Progenitor cell of endocrine pancreas (in vitro differentiated cells): Measurements from ENCODE around the gene DDX27. TPM values are rescaled to one million over a fixed set of nuclear protein-coding genes. Genes with fewer than 3 reads are reported as not detected.

Experiments
- DNase-seq: peaks from one replicate; pipeline ENCODE4 v3.0.0; 2021; ENCODE audit warnings: low spot score; ENCODE audit not compliant: unreplicated experiment
- H3K27ac Mint-ChIP-seq: 2 replicates; pipeline ENCODE4 v1.8.0; 2021; ENCODE audit warnings: mild to moderate bottlenecking, moderate library complexity, mixed read lengths
- H3K27me3 Mint-ChIP-seq: 2 replicates; pipeline ENCODE4 v1.8.0; 2021; ENCODE audit warnings: mixed read lengths
- H3K36me3 Mint-ChIP-seq: 2 replicates; pipeline ENCODE4 v1.8.0; 2022; ENCODE audit warnings: mixed read lengths; ENCODE audit not compliant: insufficient read depth
- H3K4me1 Mint-ChIP-seq: 2 replicates; pipeline ENCODE4 v1.8.0; 2021; ENCODE audit warnings: low read depth, mixed read lengths
- H3K4me3 Mint-ChIP-seq: 2 replicates; pipeline ENCODE4 v1.8.0; 2021; ENCODE audit warnings: low read depth, mild to moderate bottlenecking, moderate library complexity, mixed read lengths
- H3K9me3 Mint-ChIP-seq: 2 replicates; pipeline ENCODE4 v1.8.0; 2021; ENCODE audit warnings: low read depth, mixed read lengths
- total RNA-seq: library from RNA; stranded (reverse); gene quantifications from 2 replicates; pipeline ENCODE4 v1.2.1, GENCODE V29; 2021
- TF ChIP-seq, protein P1 (sequence below): fragments of 200-600 bp; sonication (generic); IDR thresholded peaks from one replicate; pipeline ENCODE4 v1.5.0; 2021; ENCODE audit warnings: antibody characterized with exemption, mild to moderate bottlenecking; ENCODE audit not compliant: unreplicated experiment

Gene DDX27
- total RNA-seq, 1 donor from 2014 or later: 41.7 TPM

DNA sequence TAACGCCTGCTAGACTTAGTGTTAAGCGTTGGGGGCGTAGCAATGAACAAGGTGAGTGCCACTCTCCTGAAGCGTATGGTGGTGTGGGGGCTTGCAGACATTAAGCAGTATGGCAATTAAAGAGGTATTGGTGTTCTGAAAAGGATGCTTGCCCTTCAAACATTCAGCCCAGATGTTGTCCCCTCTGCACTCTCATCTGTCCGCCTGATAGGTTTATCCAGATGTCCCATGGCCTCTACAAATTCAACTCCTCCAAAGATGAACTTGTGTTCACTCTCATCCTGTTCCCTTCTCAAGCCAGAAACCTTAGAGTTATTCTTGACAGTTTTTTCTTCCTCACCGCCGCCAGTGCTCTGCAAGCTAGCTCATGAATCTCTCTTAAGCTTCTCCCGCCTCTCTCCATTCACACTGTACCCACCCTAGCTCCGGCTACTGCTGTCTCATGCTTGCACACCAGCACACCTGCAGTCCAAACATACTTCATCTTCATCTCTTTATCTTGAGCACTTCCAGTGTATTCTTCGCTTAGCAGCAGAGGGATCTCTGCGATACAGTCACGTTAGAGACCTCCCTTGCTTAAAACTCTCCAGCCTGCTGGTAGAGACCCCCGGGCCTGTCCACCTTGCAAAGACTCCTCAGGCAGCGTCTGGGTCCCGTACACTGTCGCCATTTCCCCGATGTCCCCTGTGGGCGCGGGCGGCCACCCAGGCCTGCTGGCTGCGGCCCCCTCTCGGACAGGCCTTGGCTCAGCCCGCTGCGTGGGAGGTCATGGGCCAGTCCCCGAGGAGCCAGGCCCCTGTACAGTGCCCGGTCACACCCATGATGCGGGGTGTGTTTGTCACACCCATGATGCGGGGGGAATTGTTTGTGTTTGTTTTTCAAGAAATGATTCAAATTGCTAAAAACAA, 962 bp downstream of the DDX27 start:
- H3K4me3 Mint-ChIP-seq: peak overlapping the region; percentile 89
- TF ChIP-seq, protein P1, sequence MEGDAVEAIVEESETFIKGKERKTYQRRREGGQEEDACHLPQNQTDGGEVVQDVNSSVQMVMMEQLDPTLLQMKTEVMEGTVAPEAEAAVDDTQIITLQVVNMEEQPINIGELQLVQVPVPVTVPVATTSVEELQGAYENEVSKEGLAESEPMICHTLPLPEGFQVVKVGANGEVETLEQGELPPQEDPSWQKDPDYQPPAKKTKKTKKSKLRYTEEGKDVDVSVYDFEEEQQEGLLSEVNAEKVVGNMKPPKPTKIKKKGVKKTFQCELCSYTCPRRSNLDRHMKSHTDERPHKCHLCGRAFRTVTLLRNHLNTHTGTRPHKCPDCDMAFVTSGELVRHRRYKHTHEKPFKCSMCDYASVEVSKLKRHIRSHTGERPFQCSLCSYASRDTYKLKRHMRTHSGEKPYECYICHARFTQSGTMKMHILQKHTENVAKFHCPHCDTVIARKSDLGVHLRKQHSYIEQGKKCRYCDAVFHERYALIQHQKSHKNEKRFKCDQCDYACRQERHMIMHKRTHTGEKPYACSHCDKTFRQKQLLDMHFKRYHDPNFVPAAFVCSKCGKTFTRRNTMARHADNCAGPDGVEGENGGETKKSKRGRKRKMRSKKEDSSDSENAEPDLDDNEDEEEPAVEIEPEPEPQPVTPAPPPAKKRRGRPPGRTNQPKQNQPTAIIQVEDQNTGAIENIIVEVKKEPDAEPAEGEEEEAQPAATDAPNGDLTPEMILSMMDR: no peak
- no peaks in the 10 kb centered on the region for H3K27me3 Mint-ChIP-seq
- no peak for DNase-seq
- H3K9me3 Mint-ChIP-seq: no peaks in the 10 kb centered on the region
- H3K27ac Mint-ChIP-seq: peak overlapping the region; percentile 96
- peaks cover 9% of the 10 kb centered on the region for H3K36me3 Mint-ChIP-seq
- H3K4me1 Mint-ChIP-seq: peaks cover 15% of the 10 kb centered on the region

DNA sequence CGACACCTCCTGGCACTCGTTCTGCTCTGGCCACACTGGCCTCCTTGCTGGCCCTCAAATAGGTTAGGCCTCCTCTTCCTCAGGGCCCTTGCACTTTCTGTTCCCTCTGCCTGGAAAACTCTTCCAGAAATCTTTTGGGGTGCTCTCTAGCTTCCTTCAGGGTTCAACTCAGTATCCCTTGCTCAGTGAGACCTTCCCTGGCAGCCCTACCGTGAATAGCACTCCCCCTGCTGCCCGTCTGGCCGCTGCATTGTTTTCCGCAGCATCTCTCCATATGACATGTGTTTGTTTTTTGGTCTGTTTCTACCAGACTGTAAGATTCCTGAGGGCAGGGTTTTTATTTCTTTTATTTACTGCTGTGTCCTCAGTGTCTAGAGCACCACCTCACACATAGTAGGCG, 6.7 kb downstream of the DDX27 start:
- no peaks in the 10 kb centered on the region for H3K27me3 Mint-ChIP-seq
- DNase-seq: no peak
- H3K27ac Mint-ChIP-seq: peak overlapping the region; percentile 74
- TF ChIP-seq, protein P1: no peak
- peaks cover 31% of the 10 kb centered on the region for H3K36me3 Mint-ChIP-seq
- H3K4me3 Mint-ChIP-seq: no peak overlapping the region
- no peaks in the 10 kb centered on the region for H3K9me3 Mint-ChIP-seq
- H3K4me1 Mint-ChIP-seq: no peaks in the 10 kb centered on the region

DNA sequence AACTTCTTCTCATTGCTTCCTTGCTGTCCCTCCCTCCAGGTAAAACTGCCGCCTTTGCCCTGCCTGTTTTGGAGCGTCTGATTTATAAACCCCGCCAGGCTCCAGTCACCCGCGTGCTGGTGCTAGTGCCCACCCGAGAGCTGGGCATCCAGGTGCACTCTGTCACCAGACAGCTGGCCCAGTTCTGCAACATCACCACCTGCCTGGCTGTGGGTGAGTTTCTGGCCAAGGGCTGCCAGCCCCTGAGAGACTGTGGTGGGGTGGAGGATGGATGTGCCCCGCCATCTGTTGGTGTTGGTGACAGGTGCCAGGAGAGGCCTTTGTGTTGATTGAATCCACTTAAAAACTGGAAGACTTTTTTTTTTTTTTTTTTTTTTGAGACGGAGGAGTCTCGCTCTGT, 9.5 kb downstream of the DDX27 start:
- no peaks in the 10 kb centered on the region for H3K9me3 Mint-ChIP-seq
- TF ChIP-seq, protein P1: no peak
- no peak overlapping the region for H3K27ac Mint-ChIP-seq
- H3K27me3 Mint-ChIP-seq: no peaks in the 10 kb centered on the region
- H3K36me3 Mint-ChIP-seq: peaks cover 34% of the 10 kb centered on the region
- H3K4me1 Mint-ChIP-seq: no peaks in the 10 kb centered on the region
- DNase-seq: no peak
- no peak overlapping the region for H3K4me3 Mint-ChIP-seq

DNA sequence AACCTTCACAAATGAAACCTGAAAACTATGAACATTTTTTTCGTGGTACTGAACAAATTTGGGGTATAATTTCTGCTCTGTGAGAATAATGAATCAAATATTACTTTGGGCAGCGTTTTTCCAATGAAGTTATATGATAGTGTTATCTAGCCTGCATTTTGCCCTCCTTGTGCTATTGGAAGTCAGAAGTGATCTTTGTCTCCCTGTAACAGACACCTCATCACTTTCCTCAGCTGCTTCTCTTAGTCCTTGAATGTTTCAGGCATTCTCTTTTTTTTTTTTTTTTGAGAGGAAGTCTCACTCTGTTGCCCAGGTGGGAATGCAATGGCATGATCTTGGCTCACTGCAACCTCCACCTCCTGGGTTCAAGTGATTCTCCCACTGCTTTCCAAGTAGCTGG, 10.2 kb downstream of the DDX27 start:
- Mint-ChIP-seq H3K27me3 (no peaks in the 10 kb centered on the region), H3K27ac (no peak overlapping the region), H3K9me3 (no peaks in the 10 kb centered on the region), H3K36me3 (peaks cover 31% of the 10 kb centered on the region), H3K4me1 (no peaks in the 10 kb centered on the region), H3K4me3 (no peak overlapping the region)
- DNase-seq: no peak
- TF ChIP-seq, protein P1: no peak

DNA sequence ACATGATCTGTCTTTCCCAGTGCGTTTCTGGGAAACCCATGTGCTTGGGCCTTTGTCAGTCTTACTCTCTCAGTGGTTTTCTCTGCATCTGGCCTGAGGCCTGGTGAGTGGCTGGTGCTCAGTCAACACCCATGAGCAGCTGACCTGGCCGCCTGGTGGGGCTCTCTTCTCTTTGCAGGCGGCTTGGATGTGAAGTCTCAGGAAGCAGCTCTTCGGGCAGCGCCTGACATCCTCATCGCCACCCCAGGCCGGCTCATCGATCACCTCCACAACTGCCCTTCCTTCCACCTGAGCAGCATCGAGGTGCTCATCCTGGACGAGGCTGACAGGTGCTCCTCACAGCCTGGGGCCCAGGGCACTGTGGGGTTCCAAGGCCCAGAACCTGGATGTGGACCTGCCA, 10.8 kb downstream of the DDX27 start:
- no peak for DNase-seq
- H3K9me3 Mint-ChIP-seq: no peaks in the 10 kb centered on the region
- peaks cover 34% of the 10 kb centered on the region for H3K36me3 Mint-ChIP-seq
- TF ChIP-seq, protein P1: no peak
- no peaks in the 10 kb centered on the region for H3K27me3 Mint-ChIP-seq
- H3K4me1 Mint-ChIP-seq: no peaks in the 10 kb centered on the region
- H3K27ac Mint-ChIP-seq: no peak overlapping the region
- H3K4me3 Mint-ChIP-seq: no peak overlapping the region
